Cardiac fibroblast (primary cell): ENCODE measurements around the gene CRACR2B.

Source experiments
- DNase-seq, 2 donors: peaks; one replicate each; pipeline versions ENCODE4 v3.0.0 to v3.0.0-alpha.2; 2010; ENCODE audit warnings: low read depth in 2 of 2
- H3K4me3 ChIP-seq, 2 donors: replicated peaks in 1 of 2; 1 replicate in 1 of 2; 2 replicates in 1 of 2; pipeline ENCODE4 v1.5.1; 2011; ENCODE audit warnings: low read depth in 2 of 2, low read length in 2 of 2, mild to moderate bottlenecking in 2 of 2, moderate library complexity in 1 of 2
- CTCF ChIP-seq: IDR thresholded peaks from one replicate; pipeline ENCODE4 v1.5.1; 2011; ENCODE audit warnings: low read depth, mild to moderate bottlenecking, low read length, inconsistent platforms

Gene CRACR2B

GRCh38 chr11:843086-843734 lies 15.5 kb downstream of the CRACR2B start:
- H3K4me3 ChIP-seq: peak overlapping the region; percentile 66 to 73
- no peak for TF ChIP-seq CTCF
- DNase-seq: no peak

GRCh38 chr11:843818-844692 lies 16.3 kb downstream of the CRACR2B start:
- peak; percentile 95 to 99 for DNase-seq
- TF ChIP-seq CTCF: no peak
- H3K4me3 ChIP-seq: peak overlapping the region; percentile 66 to 73

- DNase-seq: peak; percentile 89 to 99
- peak overlapping the region; percentile 66 to 73 for H3K4me3 ChIP-seq
- no peak for TF ChIP-seq CTCF
Measured at GRCh38 chr11:844693-845644, 17.2 kb downstream of the CRACR2B start.

- no peak for TF ChIP-seq CTCF
- DNase-seq: peak in 1 of 2 donors; percentile 79
- peak overlapping the region in 1 of 2 donors; percentile 73 for H3K4me3 ChIP-seq
Measured at GRCh38 chr11:845872-846495, 18.3 kb downstream of the CRACR2B start.

- no peak overlapping the region for H3K4me3 ChIP-seq
- peak in 1 of 2 donors; percentile 67 for DNase-seq
- no peak for TF ChIP-seq CTCF
Measured at GRCh38 chr11:846496-847098, 18.9 kb downstream of the CRACR2B start.
